Inflammatory macrophage (primary cell): ENCODE data around the gene SIPA1L3.

Source experiments
- DNase-seq, 2 donors: peaks; one replicate each; pipeline ENCODE4 v3.0.0-alpha.2; 2020 to 2022

The SIPA1L3 gene

DNA sequence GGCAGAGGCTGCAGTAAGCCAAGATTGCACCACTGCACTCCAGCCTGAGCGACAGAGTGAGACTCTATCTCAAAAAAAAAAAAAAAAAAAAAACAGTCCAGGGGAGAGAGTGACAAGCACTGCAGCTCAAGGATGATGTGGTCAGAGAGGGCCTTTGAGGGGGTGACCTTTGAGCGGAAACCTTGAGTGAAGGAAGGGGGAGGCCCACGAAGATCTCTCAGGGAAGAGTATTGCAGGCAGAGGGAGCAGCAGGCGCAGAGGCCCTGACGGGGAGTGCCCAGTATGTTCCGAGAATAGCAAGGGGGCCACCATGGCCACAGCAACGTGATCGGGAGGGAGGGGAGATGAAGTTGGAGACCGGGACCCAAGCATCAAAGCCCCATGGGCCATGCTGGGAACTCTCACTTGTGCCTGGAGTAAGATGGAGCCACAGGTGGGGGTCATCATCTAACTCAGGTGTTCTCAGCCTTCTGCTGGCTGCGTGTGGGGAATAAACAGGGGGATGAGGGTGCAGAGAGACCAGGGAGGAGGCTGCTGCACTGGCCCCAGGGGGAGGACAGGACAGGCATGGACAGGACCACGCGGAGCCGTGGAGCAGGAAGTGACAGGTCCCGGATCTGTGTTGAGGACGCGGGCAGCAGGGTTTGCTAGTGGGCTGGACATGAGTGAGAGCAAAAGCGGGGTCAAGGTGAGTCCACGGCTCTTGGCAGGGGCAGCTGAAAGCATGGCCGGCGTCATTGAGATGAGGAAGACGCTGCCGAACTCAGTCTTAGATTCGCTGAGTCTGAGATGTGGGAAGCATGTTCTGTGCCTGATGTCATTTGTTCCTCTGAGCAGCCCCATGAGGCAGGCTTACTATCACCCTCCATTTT is 256.6 kb downstream of the SIPA1L3 start:
- no peak for DNase-seq

DNA sequence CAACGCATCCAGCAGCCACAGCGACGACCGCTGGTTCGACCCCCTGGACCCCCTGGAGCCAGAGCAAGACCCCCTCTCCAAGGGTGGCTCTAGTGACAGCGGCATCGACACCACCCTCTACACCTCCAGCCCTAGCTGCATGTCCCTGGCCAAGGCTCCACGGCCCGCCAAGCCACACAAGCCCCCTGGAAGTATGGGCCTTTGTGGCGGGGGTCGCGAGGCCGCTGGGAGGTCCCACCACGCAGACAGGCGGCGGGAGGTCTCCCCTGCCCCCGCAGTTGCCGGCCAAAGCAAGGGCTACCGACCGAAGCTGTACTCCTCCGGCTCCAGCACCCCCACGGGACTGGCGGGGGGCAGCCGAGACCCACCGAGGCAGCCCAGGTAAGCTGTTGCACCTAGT is 257.5 kb downstream of the SIPA1L3 start:
- DNase-seq = no peak

DNA sequence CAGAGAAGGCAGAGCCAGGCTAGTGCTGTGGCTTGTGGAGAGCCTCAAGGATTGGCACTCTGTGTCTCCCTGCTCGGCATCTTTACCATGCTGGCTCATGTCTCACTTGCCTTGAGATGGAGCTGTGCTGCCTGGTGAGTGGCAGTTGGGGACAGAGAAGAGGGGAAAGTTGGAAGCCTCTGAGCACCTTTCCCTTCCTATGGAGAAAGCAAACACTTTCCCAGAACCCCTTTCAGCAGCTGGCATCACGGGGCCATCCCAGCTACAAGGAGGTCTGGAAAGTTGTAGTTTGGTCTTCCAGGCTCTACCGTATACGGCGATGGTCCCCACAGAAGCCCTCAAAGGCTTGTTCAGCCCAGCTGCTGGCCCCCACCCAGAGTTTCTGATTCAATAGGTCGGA is 258.3 kb downstream of the SIPA1L3 start:
- DNase-seq = no peak

DNA sequence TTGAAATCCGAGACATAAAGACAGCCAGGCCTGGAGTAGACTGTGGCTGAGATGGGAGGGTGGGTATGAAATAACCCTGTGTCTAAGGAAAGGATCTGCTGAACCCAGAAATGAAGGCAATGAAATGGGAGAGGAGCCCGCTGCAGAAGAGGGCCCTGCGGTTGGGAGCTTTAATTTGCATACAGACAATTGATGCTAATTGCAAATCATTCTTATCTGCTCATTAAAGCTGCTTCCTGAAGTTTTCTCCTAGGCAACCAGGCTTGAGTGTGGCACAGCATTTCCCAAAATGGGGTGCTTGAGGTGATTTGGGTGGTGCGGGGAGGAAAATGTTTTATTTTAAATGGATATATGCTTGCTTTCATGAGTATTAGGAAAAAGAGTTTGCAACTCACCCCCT is 261.6 kb downstream of the SIPA1L3 start:
- no peak for DNase-seq

DNA sequence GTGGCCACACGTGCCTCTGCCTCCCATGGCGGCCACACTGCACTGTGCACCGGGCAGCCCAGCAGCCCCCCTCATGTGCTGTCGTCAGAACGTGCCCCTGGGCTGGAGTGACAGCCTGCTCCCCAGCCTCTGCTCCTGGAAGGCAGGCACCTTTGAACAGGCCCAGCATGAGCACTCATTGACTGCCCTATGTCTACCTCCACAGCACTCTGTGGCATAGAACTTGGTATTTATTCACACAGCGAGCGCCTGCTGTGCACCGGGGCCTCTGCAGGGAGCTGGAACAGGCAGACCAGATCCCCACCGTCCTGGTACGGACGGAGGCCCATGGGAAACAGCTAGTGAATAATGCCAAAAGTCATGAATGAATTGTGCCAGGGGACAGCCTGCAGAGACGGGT is 263.3 kb downstream of the SIPA1L3 start:
- no peak for DNase-seq

DNA sequence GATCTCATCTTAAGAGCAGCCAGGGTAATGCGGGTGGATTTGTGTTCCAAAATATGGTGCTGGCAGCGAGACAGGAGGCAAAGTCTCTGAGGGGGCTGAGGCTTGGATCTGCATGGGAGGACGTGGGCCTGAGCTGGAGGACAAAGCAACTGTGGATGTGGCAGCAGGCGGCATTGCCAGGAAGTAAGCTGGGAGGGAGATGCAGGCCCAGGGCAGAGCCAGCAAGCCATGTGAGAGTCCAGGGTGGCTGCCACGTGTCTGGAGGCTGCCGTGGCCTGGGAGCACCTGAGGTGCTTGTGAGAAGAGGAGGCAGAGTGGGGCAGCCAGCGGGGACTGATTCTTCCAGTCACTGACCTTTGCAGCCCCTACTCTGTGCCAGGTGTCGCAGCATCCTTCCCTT is 265.0 kb downstream of the SIPA1L3 start:
- DNase-seq = no peak

DNA sequence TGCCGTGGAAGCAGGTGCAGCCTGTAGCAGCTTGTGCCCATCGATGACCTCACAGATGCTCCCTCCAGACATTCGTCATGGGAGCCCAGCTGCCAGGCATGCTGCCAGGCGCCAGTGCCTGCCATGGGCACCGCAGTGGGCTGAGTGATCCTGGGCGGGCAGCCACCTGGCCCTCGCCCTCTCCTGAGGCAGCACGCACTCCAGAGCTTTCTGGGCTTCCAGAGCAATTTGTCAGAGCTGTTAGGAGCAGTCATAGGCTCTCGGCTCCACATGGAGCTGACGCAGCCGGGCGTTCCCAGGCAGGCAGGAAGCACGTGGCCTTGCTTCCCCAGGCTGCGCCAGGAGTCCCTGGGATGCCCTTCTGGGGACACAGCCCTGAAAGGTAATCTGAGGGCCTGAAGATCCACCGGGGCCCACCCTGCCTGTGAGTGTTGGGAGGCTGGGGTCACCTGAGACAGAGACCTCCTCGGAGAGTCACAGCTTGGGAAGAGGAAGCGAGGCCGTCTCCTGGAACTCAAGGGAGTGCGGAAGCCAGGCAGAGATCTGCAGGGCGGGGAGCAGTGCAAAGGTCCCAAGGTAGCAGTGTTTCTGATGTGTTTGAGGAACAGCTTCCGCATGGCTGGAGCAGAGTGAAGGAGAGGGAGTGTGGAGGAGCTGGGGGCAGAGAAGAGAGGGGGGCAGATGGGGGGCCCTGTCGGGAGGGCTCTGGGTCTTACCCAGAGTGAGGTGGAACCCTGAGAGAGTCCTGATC is 266.5 kb downstream of the SIPA1L3 start:
- DNase-seq = no peak

DNA sequence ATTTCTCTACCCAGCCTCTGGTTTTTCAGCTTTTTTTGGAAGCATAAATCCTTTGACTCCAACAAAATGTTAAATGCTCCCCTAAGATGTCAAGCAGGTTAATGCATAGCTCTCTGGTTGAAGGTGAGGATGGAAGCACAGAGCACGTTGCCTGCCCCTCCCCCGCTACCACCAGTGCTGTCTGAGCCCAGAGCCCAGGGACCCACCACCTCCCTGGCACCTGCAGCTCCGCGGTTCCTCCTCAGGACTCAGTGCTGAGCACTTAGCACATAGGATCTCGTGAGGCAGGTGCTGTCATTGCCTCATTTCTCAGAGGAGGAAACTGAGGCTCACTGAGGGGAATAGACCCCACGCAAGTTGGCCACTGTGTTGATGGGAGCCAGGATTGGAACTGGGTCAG is 268.4 kb downstream of the SIPA1L3 start:
- DNase-seq = no peak

DNA sequence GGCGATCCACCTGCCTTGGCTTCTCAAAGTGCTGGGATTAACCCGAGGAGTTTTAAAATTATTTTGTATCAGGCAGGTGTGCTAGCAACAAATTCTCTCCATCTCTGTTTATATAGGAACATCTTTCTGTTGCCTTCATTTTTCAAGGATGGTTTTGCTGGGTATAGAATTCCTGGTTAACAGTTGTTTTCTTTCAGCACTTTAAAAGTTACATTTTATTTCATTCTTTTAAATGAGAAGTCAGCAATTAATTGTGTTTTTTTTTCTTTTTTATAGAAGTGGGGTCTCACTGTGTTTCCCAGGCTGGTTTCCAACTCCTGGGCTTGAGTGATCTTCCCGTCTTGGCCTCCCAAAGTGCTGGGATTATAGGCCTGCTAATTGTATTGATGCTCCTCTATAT is 273.1 kb downstream of the SIPA1L3 start:
- no peak for DNase-seq

DNA sequence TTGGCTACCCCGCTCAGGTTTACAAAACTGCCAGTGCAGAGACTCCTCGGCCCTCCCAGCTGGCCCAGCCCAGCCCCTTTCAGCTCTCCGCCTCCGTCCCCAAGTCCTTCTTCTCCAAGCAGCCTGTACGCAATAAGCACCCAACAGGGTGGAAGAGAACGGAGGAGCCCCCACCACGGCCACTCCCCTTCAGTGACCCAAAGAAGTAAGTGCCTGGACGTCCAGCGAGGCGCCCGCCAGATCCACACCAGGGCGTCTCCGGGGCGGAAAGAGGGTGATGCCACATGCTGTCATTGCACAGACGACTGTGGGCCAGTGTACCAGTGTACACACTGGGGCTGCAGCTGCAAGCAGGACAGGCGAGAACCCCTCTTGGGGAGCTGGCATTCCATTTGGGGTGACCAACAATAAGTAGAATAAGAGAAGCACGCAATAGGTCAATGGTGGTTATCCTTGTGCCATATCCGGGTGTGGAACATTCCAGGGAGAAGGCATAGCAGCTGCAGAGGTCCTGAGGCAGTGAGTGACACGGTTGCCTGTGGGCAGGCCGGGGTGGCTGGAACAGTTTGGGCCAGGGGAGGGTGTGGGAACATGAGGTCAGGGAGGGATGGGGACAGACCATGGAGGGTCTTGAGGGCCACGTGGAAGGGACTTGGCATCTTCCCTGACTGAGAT is 275.7 kb downstream of the SIPA1L3 start:
- DNase-seq = no peak

DNA sequence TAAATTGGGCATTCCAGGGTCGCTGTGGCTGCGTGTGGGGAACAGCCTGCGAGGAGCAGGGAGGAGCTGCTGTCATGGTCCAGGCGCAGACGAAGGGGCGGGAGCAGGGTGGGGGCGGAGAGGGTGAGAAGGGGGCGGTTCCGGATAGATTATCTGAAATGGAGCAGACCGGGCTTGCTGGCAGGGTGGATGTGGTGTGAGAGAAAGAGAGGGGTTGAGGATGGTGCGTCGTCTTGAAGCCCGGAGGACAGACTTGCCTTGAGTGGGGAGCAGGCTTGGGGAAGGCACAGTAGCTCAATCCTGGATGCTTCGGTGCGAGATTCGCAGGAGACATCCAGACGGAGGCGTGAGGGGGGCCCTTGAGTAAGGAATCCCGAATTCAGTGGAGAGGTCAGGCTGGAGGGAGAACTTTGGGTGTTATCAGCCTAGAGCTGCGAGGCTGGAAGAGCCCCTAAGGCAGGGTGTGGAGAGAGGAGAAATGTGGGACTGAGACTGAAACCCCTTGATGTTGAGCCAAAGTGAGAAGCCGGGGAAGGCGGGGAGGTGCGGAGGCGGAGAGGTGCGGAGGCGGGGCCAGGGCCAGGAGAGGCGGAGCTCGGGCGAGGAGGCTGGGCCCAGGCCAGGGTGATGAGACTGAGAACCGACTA is 276.4 kb downstream of the SIPA1L3 start:
- no peak for DNase-seq

DNA sequence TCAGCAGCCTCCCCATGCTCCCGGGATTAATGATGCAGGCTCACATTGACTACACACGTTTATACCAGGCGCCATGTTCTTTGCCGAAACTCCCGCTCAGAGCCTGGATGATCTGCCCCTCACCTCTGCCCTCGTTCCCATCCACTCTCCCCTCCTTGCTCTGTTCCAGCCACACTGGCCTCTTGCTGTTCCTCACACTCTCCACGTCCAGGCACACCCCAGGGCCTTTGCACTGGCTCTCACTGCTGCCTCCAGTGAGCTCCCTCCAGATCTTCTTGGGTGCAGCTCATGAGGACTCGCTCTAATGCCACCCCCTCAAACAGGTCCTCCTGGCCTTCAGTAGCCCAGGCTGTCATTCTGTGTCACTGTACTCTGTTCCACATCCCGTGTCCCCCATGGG is 277.8 kb downstream of the SIPA1L3 start:
- DNase-seq = no peak

DNA sequence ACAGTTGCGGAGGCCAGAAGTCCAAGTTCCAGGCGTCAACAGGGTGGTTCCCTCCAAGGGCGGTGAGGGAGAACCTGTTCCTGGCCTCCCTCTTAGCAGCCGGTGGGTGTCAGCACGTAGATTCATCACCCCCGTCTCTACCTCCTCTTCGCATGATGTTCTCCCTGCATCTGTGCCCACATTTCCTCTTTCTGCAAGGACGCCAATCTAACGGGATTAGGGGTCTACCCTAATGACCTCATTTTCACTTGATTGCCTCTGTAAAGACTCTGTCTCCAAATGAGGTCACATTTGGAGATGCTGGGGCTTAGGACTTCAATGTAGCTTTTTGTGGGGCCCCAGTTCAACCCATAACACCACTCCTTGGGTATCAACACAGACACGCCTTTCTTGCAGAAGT is 278.6 kb downstream of the SIPA1L3 start:
- no peak for DNase-seq

DNA sequence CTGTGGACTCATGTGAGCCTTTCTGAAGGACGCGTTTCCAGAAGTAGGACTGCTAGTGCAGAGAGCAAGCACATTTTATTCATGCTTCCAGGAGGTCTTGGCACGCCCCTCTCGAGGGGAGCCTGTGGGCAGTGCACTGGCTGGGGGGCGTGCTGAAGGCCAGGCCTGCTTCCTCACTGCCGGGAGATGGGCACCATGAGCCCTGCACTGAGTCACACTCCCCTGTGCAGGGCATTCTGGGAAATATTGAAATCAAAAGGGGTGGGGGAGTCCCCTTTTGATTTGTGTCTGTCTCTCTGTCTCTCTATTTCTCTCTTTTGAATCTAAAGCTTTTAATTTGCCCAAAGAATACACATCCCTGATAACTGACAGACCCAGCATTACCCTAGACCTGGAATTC is 283.1 kb downstream of the SIPA1L3 start:
- DNase-seq = no peak

DNA sequence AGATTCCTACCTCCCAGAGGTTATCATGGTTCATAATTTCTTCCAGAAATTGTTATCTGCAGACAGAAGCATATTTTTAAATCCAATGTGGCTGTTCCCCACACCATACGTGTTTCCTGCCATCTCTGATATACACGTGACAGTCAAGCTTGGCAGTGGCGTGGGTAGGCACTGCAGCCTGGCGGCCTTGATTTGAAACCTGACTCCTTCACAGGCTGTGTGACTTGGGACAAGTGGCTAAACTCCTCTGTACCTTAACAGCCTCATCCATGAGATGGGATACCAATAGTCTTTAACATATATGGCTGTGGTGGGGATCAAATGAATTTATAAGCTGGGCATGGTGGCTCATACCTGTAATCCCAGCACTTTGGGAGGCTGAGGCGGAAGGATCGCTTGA is 283.8 kb downstream of the SIPA1L3 start:
- no peak for DNase-seq

DNA sequence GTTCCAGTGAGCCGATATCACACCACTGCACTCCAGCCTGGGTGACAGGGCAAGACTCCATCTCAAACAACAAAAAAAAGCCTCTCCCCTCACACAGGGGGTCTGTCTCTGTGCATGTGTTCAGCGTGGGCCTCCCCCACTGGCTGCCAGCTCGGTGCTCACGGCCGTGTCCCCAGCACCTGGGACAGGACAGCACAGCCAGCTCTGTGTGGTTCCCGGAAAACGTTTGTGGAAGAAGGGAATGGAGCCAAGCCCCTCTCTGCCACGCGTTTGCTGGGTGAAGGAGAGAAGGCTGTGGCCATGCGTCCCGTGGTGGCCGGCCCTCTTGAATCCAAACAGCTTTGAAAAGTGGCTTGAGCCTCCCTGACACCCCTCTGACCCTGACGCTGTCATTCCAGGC is 284.7 kb downstream of the SIPA1L3 start:
- no peak for DNase-seq

DNA sequence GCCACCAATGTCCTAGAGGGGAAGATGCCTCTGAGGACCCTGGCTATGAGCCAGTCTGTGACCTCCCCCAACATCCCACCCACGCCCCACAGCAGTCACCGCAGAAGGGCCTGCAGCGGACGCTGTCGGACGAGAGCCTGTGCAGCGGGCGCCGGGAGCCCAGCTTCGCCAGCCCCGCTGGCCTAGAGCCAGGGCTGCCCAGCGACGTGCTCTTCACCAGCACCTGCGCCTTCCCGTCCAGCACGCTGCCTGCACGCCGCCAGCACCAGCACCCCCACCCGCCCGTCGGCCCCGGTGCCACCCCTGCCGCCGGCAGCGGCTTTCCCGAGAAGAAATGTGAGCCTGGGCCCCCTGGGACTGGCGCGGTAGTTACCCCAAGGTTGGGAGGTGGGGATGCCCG is 286.4 kb downstream of the SIPA1L3 start:
- no peak for DNase-seq

DNA sequence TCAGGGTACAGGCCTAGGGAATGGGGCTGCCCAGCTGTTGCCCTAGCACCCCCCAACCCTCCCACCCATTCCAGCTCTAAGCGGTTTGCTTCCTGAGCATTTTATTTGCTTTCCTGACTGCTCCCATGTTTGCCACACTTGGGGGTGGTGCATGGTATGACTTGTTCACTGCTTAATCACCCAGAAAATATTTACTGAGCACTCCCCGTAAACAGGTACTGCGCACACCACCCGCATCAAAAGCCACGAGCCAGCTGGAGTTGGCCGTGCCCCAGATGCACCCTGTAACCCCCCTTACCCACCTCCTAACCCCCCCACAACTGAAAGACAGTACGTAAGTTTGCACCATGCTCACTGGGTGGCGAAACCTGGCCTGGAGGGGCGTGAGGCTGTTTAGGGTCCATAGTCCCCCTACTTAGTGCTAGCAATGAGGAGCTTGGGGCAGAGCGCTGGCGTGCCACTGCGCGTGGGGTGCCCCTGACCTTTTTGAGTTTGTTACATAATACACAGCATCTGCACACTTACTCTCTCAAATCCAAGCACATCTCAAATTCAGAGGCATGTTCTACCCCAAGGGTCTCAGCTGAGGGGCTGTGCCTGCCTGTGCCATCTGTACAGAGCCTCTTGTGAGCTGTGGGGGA is 287.2 kb downstream of the SIPA1L3 start:
- no peak for DNase-seq

DNA sequence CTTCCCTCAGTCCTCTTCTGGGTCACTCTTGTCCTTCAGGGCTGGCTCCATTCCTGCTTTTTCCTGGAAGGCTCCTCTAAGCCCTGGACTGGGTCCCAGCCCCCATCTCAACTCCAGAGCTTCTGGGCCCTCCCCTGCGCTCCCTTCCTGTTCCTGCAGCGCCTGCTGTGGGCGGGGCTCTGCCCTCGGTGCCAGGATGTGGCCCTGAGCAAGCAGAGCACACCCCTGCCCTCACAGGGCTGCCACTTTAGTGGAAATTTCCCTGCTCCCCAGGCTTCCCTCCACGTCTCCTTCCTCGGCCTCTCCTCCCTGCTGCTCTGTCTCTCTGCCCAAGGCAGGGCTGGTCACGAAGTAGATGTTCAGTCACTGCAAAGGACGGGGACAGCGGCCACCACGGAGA is 288.2 kb downstream of the SIPA1L3 start:
- DNase-seq = no peak

DNA sequence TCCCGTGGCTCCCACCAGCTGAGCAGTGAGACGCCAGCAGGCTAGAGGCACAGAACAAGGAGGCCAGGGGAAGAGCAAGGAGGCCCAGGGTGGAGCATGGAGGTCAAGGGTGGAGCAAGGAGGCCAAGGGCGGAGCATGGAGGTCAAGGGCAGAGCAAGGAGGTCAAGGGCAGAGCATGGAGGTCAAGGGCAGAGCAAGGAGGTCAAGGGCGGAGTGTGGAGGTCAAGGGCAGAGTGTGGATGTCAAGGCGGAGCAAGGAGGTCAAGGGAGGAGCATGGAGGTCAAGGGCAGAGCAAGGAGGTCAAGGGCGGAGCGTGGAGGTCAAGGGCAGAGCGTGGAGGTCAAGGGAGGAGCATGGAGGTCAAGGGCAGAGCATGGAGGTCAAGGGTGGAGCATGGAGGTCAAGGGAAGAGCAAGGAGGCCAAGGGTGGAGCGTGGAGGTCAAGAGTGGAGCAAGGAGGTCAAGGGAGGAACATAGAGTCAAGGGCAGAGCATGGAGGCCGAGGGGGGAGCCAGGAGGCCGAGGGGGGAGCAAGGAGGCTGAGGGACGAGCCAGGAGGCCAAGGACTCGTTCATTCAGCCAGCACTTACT is 289.3 kb downstream of the SIPA1L3 start:
- DNase-seq = no peak

DNA sequence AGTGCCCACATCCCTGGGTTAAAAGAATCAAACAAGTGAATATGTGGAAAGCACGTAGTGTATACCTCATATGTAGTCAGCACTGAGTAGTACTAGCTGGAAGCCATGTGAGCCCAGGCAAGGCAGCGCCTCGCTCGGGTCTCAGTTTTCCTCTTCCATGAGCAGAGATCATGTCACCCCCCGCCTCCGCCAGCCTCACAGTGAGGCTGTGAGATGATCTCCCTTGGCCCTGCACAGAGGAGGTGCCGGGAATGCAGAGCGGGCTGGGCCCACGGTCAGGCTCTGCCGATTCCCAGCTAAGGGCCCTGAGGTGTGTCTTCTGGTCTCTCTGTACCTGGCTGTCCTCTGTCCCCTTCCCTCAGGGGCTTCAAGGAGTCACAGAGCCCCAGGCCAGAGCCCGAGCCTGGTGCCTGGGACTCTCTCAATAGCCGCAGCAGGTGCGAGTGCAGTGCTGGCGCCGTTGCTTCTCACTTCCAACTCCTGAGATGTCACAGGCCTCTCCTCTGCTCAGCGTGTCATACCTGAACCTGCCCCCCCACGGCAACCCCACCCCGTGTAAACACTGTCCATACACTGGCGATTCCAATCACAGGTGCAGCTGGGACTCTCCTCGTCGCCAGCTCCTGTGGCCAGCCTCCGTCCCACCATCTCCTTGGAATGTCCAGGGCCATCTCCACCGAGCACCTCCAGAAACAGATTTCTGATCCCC is 290.1 kb downstream of the SIPA1L3 start:
- no peak for DNase-seq
